HTERT RPE-1 (cell line): Measurements from ENCODE around the gene EGF.
"Not testable (repeated sequence)": the region's sequence is repeated elsewhere in the genome, so short reads cannot be mapped to it uniquely, and the experiment has no call there.

Experiments used
- in situ Hi-C: fragments of 300-500 bp; cut with MboI; formaldehyde crosslinking; loops from 4 replicates; pipeline ENCODE4 v1.14.3; 2020; ENCODE audit warnings: low sequenced_read_pairs

Gene EGF

GRCh38 chr4:109914322-109914721 lies 1.6 kb downstream of the EGF start:
- in situ Hi-C loops: no loop called here

GRCh38 chr4:109915385-109916026 lies 2.8 kb downstream of the EGF start:
- in situ Hi-C loops: no loop called here

- in situ Hi-C loops: no loop called here
These were observed 3.3 kb downstream of the EGF start for GRCh38 chr4:109916027-109916409.

GRCh38 chr4:109921384-109921808 lies 8.7 kb downstream of the EGF start:
- in situ Hi-C loops: no loop called here

GRCh38 chr4:109925396-109925795 lies 12.7 kb downstream of the EGF start:
- in situ Hi-C loops: no loop called here

- in situ Hi-C loops: no loop called here
These were observed 15.8 kb downstream of the EGF start for GRCh38 chr4:109928327-109929045.

- in situ Hi-C loops: no loop called here
These were observed 17.8 kb downstream of the EGF start for GRCh38 chr4:109930464-109930863.

GRCh38 chr4:109930872-109931271 lies 18.2 kb downstream of the EGF start:
- in situ Hi-C loops: no loop called here

GRCh38 chr4:109931318-109931717 lies 18.6 kb downstream of the EGF start:
- in situ Hi-C loops: no loop called here

GRCh38 chr4:109937352-109937751 lies 24.7 kb downstream of the EGF start:
- in situ Hi-C loops: not testable (repeated sequence)

GRCh38 chr4:109939190-109939589 lies 26.5 kb downstream of the EGF start:
- in situ Hi-C loops: no loop called here

- in situ Hi-C loops: no loop called here
These were observed 29.7 kb downstream of the EGF start for GRCh38 chr4:109942292-109942926.

GRCh38 chr4:109943745-109944144 lies 31.1 kb downstream of the EGF start:
- in situ Hi-C loops: no loop called here

GRCh38 chr4:109944591-109944990 lies 31.9 kb downstream of the EGF start:
- in situ Hi-C loops: no loop called here

GRCh38 chr4:109945056-109945455 lies 32.4 kb downstream of the EGF start:
- in situ Hi-C loops: no loop called here

GRCh38 chr4:109946120-109946519 lies 33.4 kb downstream of the EGF start:
- in situ Hi-C loops: no loop called here

GRCh38 chr4:109947457-109947856 lies 34.8 kb downstream of the EGF start:
- in situ Hi-C loops: no loop called here

GRCh38 chr4:109947918-109948317 lies 35.2 kb downstream of the EGF start:
- in situ Hi-C loops: no loop called here

GRCh38 chr4:109949099-109949718 lies 36.5 kb downstream of the EGF start:
- in situ Hi-C loops: not testable (repeated sequence)

GRCh38 chr4:109952612-109953011 lies 39.9 kb downstream of the EGF start:
- in situ Hi-C loops: no loop called here

GRCh38 chr4:109953556-109953955 lies 40.9 kb downstream of the EGF start:
- in situ Hi-C loops: no loop called here

- in situ Hi-C loops: no loop called here
These were observed 42.5 kb downstream of the EGF start for GRCh38 chr4:109955146-109955545.
